ENCODE results near the gene CRKL.

GRCh38 chr22:20937031-20937793 is 20.0 kb downstream of the CRKL start:
- TF ChIP-seq CTCF (IDR thresholded peaks at IDR 0.05) = no peak
- TF ChIP-seq EZH2 (IDR thresholded peaks at IDR 0.05; ENCODE audit: borderline replicate concordance, insufficient read depth, low read depth, low read length, poor library complexity, severe bottlenecking) = no peak
